Endothelial cell (in vitro differentiated cells): ENCODE results near the gene KIF1B. TPM values are rescaled to one million over a fixed set of nuclear protein-coding genes. Genes with fewer than 3 reads are reported as not detected.
A peak's percentile ranks its signal among the peaks of the same experiment; 100 is the strongest.

Experiments
- DNase-seq: peaks from one replicate; pipeline ENCODE4 v3.0.0; 2021; ENCODE audit warnings: low spot score
- H3K27ac Mint-ChIP-seq: one replicate; pipeline ENCODE4 v1.8.0; 2021; ENCODE audit warnings: mixed read lengths, inconsistent platforms; ENCODE audit not compliant: unreplicated experiment
- H3K27me3 Mint-ChIP-seq: one replicate; pipeline ENCODE4 v1.8.0; 2021; ENCODE audit warnings: mild to moderate bottlenecking, moderate library complexity, mixed read lengths, inconsistent platforms; ENCODE audit not compliant: unreplicated experiment
- H3K36me3 Mint-ChIP-seq: one replicate; pipeline ENCODE4 v1.8.0; 2021; ENCODE audit warnings: mild to moderate bottlenecking, low read depth, mixed read lengths, inconsistent platforms; ENCODE audit not compliant: unreplicated experiment
- H3K4me1 Mint-ChIP-seq: one replicate; pipeline ENCODE4 v1.8.0; 2021; ENCODE audit warnings: mild to moderate bottlenecking, mixed read lengths, inconsistent platforms; ENCODE audit not compliant: unreplicated experiment
- H3K4me3 Mint-ChIP-seq: one replicate; pipeline ENCODE4 v1.8.0; 2021; ENCODE audit warnings: mild to moderate bottlenecking, mixed read lengths, inconsistent platforms; ENCODE audit not compliant: unreplicated experiment
- H3K9me3 Mint-ChIP-seq: one replicate; pipeline ENCODE4 v1.8.0; 2021; ENCODE audit warnings: mixed read lengths, inconsistent platforms; ENCODE audit not compliant: unreplicated experiment
- CTCF ChIP-seq: fragments of 200-600 bp; sonication (generic); IDR thresholded peaks from one replicate; pipeline ENCODE4 v1.5.0; 2021; ENCODE audit warnings: antibody characterized with exemption; ENCODE audit not compliant: unreplicated experiment
- total RNA-seq: library from RNA; stranded (reverse); fragmentation: NEBNext Ultra II Directional; extraction: Animal tissue kit (Norgen Biotek cat#: 25700); gene quantifications from one replicate; pipeline ENCODE4 v1.2.1, GENCODE V29; 2021; ENCODE audit not compliant: unreplicated experiment

The KIF1B gene
- total RNA-seq, 1 donor from 2014 or later = 111 TPM

GRCh38 chr1:10347109-10347508 is 136.7 kb downstream of the KIF1B start:
- H3K27ac Mint-ChIP-seq = no peak overlapping the region
- H3K4me3 Mint-ChIP-seq = no peak overlapping the region
- no peaks in the 10 kb centered on the region for H3K4me1 Mint-ChIP-seq
- no peaks in the 10 kb centered on the region for H3K27me3 Mint-ChIP-seq
- no peak for TF ChIP-seq CTCF
- peaks cover 29% of the 10 kb centered on the region for H3K36me3 Mint-ChIP-seq
- DNase-seq = no peak
- H3K9me3 Mint-ChIP-seq = no peaks in the 10 kb centered on the region

- Mint-ChIP-seq H3K36me3 (peaks cover 18% of the 10 kb centered on the region), H3K4me1 (peaks cover 10% of the 10 kb centered on the region), H3K9me3 (no peaks in the 10 kb centered on the region), H3K4me3 (no peak overlapping the region), H3K27ac (no peak overlapping the region), H3K27me3 (no peaks in the 10 kb centered on the region)
- no peak for TF ChIP-seq CTCF
- DNase-seq = no peak
These were observed 142.9 kb downstream of the KIF1B start for GRCh38 chr1:10353282-10353681.

GRCh38 chr1:10353693-10354092 is 143.3 kb downstream of the KIF1B start:
- no peak overlapping the region for H3K4me3 Mint-ChIP-seq
- no peak overlapping the region for H3K27ac Mint-ChIP-seq
- H3K36me3 Mint-ChIP-seq = peaks cover 18% of the 10 kb centered on the region
- H3K4me1 Mint-ChIP-seq = peaks cover 10% of the 10 kb centered on the region
- H3K9me3 Mint-ChIP-seq = no peaks in the 10 kb centered on the region
- DNase-seq = no peak
- H3K27me3 Mint-ChIP-seq = no peaks in the 10 kb centered on the region
- no peak for TF ChIP-seq CTCF

GRCh38 chr1:10360045-10360444 is 149.7 kb downstream of the KIF1B start:
- H3K27ac Mint-ChIP-seq = no peak overlapping the region
- DNase-seq = no peak
- no peaks in the 10 kb centered on the region for H3K9me3 Mint-ChIP-seq
- peaks cover 29% of the 10 kb centered on the region for H3K36me3 Mint-ChIP-seq
- H3K4me1 Mint-ChIP-seq = peaks cover 3% of the 10 kb centered on the region
- H3K27me3 Mint-ChIP-seq = no peaks in the 10 kb centered on the region
- H3K4me3 Mint-ChIP-seq = no peak overlapping the region
- TF ChIP-seq CTCF = no peak

GRCh38 chr1:10361515-10361914 is 151.1 kb downstream of the KIF1B start:
- no peak for DNase-seq
- no peak overlapping the region for H3K27ac Mint-ChIP-seq
- TF ChIP-seq CTCF = no peak
- H3K4me3 Mint-ChIP-seq = peak overlapping the region; percentile 58
- H3K4me1 Mint-ChIP-seq = peaks cover 3% of the 10 kb centered on the region
- H3K36me3 Mint-ChIP-seq = peaks cover 37% of the 10 kb centered on the region
- H3K9me3 Mint-ChIP-seq = no peaks in the 10 kb centered on the region
- H3K27me3 Mint-ChIP-seq = peaks cover 3% of the 10 kb centered on the region
